Ovary (tissue), 9 donors: ENCODE results near the gene TES. TPM values are rescaled to one million over a fixed set of nuclear protein-coding genes. Genes with fewer than 3 reads are reported as not detected.

ENCODE experiments used
- DNase-seq, 5 donors: peaks; one replicate each; pipeline ENCODE4 v3.0.0-alpha.2; 2019 to 2020
- H3K27ac ChIP-seq, 2 donors: fragments of 200-600 bp; one replicate each; pipeline versions ENCODE4 v1.5.1 to v1.8.0; 2019 to 2022
- H3K27me3 ChIP-seq: fragments of 200-600 bp; one replicate; pipeline ENCODE4 v1.8.0; 2022
- H3K36me3 ChIP-seq: fragments of 200-600 bp; sonication (generic); one replicate; pipeline ENCODE4 v1.5.1; 2019
- H3K4me1 ChIP-seq: one replicate; pipeline ENCODE4 v1.8.1; 2013; ENCODE audit warnings: mild to moderate bottlenecking, moderate library complexity; ENCODE audit not compliant: insufficient read depth
- H3K4me3 ChIP-seq: fragments of 200-600 bp; sonication (generic); one replicate; pipeline ENCODE4 v1.5.1; 2017
- H3K9me3 ChIP-seq, 2 donors: fragments of 200-600 bp in 1 of 2; sonication (generic) in 1 of 2; one replicate each; pipeline versions ENCODE4 v1.5.1 to v1.8.1; 2013 to 2019; ENCODE audit warnings: mild to moderate bottlenecking in 1 of 2, moderate library complexity in 1 of 2
- EP300 ChIP-seq: sonication (generic); formaldehyde crosslinking; IDR thresholded peaks from one replicate; pipeline ENCODE4 v1.6.1; 2017; ENCODE audit warnings: antibody characterized with exemption
- POLR2A ChIP-seq: fragments of 450-650 bp; IDR thresholded peaks from one replicate; pipeline ENCODE4 v1.6.1; 2017; ENCODE audit warnings: antibody characterized with exemption, mild to moderate bottlenecking, moderate library complexity
- WGBS, 3 donors: extraction: QIAGEN DNeasy Blood & Tissue Kit in 1 of 3; methylation state at CpG; one replicate each; pipeline versions ENCODE4 v1.1.5 to v1.1.7; 2013 to 2017; 5-methylcytosine and 5-hydroxymethylcytosine counted together
- intact Hi-C, 4 donors: fragments of 100-400 bp; cut with DNase I; formaldehyde crosslinking; loops; one replicate each; pipeline versions ENCODE4 v1.11.0 to v1.15.1; 2022 to 2023
- polyA plus RNA-seq, 2 donors: library from polyadenylated mRNA; stranded (reverse); fragments of 200-250 nt in 1 of 2; fragments of 350-450 nt in 1 of 2; fragmentation: Illumina TruSeq in 1 of 2; extraction: RNeasy Lipid Tissue Mini Kit (QIAGEN cat#74804) in 1 of 2; gene quantifications; one replicate each; pipeline ENCODE4 v1.2.3, GENCODE V29; 2013 to 2014
- total RNA-seq, 7 donors: library from RNA; depleted of rRNA in 2 of 7; stranded (reverse); fragments of >200 nt in 2 of 7; fragmentation: NEBNext Ultra II Directional in 3 of 7; extraction: Animal tissue kit (Norgen Biotek cat#: 25700) in 3 of 7; gene quantifications; one replicate each; pipeline versions ENCODE4 v1.1.0 to v1.2.4, GENCODE V29; 2016 to 2023
- TF ChIP-seq, protein P1 (sequence below), 3 donors: fragments of 450-650 bp in 2 of 3; fragments of 200-600 bp in 1 of 3; IDR thresholded peaks; one replicate each; pipeline versions ENCODE4 v1.5.1 to v1.8.0; 2016 to 2022; ENCODE audit warnings: antibody characterized with exemption in 3 of 3, mild to moderate bottlenecking in 1 of 3
- donor health status: DM: no; HTN: no; CAD: no; lungs with moderate emphysema.
- donor health status: DM: no; HTN: no; CAD: no.
- donor health status: Bipolar disorder and iron deficiency.
- donor health status: DM: yes; HTN: yes; CAD: no.
- donor health status: DM: no; HTN: no; CAD: no.
- donor health status: DM: yes; HTN: yes; CAD: no.

TES gene
- total and polyA plus RNA-seq, 9 donors, result 6.0 to 65.0 (median 11.1) TPM

DNA sequence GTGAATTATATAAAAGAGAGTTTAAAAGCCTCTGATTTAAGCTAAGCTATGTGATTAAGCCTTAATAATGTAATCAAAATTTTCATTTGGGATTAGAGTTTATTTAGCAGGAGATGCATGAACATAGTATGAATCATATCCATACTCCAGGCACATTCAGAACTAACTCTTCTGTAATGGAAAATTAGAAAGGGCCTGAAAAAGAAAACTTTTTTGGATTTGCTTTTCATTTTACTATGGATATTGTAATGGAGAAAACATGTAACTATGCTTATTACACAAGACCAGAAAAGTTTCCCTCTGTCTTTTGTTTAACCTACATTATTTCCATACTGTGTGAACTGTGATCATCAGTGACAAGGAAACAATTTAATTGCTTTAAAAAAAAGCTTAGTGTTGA lies 22.0 kb downstream of the TES start:
- H3K27me3 ChIP-seq, result no peaks in the 10 kb centered on the region
- no peak for DNase-seq
- H3K4me1 ChIP-seq, result peaks cover 7% of the 10 kb centered on the region
- no peak overlapping the region for H3K4me3 ChIP-seq
- TF ChIP-seq POLR2A (no peak), EP300 (no peak)
- TF ChIP-seq, protein P1, sequence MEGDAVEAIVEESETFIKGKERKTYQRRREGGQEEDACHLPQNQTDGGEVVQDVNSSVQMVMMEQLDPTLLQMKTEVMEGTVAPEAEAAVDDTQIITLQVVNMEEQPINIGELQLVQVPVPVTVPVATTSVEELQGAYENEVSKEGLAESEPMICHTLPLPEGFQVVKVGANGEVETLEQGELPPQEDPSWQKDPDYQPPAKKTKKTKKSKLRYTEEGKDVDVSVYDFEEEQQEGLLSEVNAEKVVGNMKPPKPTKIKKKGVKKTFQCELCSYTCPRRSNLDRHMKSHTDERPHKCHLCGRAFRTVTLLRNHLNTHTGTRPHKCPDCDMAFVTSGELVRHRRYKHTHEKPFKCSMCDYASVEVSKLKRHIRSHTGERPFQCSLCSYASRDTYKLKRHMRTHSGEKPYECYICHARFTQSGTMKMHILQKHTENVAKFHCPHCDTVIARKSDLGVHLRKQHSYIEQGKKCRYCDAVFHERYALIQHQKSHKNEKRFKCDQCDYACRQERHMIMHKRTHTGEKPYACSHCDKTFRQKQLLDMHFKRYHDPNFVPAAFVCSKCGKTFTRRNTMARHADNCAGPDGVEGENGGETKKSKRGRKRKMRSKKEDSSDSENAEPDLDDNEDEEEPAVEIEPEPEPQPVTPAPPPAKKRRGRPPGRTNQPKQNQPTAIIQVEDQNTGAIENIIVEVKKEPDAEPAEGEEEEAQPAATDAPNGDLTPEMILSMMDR (IDR thresholded peaks at IDR 0.05), result no peak
- no peak overlapping the region for H3K27ac ChIP-seq
- no peaks in the 10 kb centered on the region for H3K9me3 ChIP-seq
- no peaks in the 10 kb centered on the region for H3K36me3 ChIP-seq
- intact Hi-C loops, result loop anchor here in 1 of 4 donors (10.0 kb wide), 1 partner anchor 58 kb away; no protein-coding TSS in a partner anchor

GRCh38 chr7:116232920-116233319 lies 22.6 kb downstream of the TES start:
- intact Hi-C loops, result loop anchor here in 1 of 4 donors (10.0 kb wide), 1 partner anchor 58 kb away; no protein-coding TSS in a partner anchor
- DNase-seq, result no peak
- Histone ChIP-seq H3K27me3 (no peaks in the 10 kb centered on the region), H3K4me1 (peaks cover 7% of the 10 kb centered on the region), H3K4me3 (no peak overlapping the region), H3K27ac (no peak overlapping the region), H3K9me3 (no peaks in the 10 kb centered on the region), H3K36me3 (no peaks in the 10 kb centered on the region)
- 71 to 83% (median 80%) methylated on average over 1 of the region's 1 CpG for WGBS, 3 donors
- TF ChIP-seq POLR2A (no peak), EP300 (no peak)
- TF ChIP-seq, protein P1 (IDR thresholded peaks at IDR 0.05), result no peak

- DNase-seq, result no peak
- TF ChIP-seq POLR2A (no peak), EP300 (no peak)
- TF ChIP-seq, protein P1 (IDR thresholded peaks at IDR 0.05), result no peak
- Histone ChIP-seq H3K27ac (no peak overlapping the region), H3K9me3 (no peaks in the 10 kb centered on the region), H3K36me3 (no peaks in the 10 kb centered on the region), H3K4me1 (peaks cover 7% of the 10 kb centered on the region), H3K27me3 (no peaks in the 10 kb centered on the region), H3K4me3 (no peak overlapping the region)
- intact Hi-C loops, result loop anchor here in 2 of 4 donors (5.0 to 10.0 kb wide), 2 partner anchors 47 to 60 kb away; no protein-coding TSS in a partner anchor
- WGBS, 3 donors, result 79 to 83% (median 82%) methylated on average over 9 of the region's 9 CpGs
Measured at GRCh38 chr7:116234517-116235200, 24.3 kb downstream of the TES start.

DNA sequence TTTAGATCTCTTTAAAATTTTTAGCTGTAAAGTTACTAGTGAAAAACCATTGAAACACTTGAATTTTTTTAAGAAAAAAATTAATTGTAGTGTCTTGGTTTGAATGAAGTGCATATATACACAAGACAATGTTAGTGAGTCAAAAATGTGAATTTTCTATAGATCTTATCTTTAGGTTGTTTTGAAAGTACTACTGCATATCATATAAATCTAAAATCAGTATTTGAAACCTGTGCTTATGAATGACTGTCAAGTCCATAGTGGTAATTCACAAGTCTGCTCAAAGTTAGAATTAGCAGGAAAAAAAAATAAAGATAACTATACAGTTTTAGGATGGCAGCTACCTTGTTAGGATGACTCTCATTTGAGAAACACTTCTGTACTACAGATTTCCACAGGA lies 25.0 kb downstream of the TES start:
- intact Hi-C loops, result loop anchor here in 2 of 4 donors (5.0 to 10.0 kb wide), 2 partner anchors 48 to 61 kb away; no protein-coding TSS in a partner anchor
- DNase-seq, result no peak
- TF ChIP-seq, protein P1 (IDR thresholded peaks at IDR 0.05), result no peak
- TF ChIP-seq POLR2A, result no peak
- no peak for TF ChIP-seq EP300
- Histone ChIP-seq H3K9me3 (no peaks in the 10 kb centered on the region), H3K4me1 (peaks cover 4% of the 10 kb centered on the region), H3K27me3 (no peaks in the 10 kb centered on the region), H3K4me3 (no peak overlapping the region), H3K27ac (no peak overlapping the region), H3K36me3 (no peaks in the 10 kb centered on the region)
